ENCODE data around the gene TTLL1.
"Not testable (repeated sequence)": the region's sequence is repeated elsewhere in the genome, so short reads cannot be mapped to it uniquely, and the experiment has no call there.

TTLL1 gene

DNA sequence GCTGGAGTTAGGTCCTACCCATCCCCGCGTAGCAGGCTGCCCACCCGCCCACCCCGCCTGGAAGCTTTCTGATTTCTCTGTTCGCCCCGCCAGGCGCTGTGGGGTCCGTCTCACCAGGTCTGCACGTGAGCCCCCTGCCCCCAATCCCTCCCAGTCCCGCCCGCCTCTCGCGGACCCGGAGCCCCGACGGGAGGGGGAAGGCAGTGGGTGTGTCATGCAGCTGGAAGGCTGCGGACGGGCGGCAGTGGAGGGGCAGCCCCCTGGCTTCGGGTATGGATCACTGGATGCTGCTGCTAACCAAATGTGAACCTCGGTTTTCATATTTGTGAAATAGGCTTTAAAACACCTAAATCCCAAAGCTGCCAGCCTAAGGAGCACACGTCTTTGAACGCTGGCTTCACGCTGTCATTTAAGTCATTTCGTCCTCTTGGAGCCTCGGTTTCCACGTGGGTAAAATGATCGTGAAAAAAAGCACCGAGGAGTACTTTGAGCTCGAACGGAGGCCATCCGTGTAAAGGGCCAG is 20.8 kb upstream of the TTLL1 start:
- DNase-seq: peak; percentile 77

DNA sequence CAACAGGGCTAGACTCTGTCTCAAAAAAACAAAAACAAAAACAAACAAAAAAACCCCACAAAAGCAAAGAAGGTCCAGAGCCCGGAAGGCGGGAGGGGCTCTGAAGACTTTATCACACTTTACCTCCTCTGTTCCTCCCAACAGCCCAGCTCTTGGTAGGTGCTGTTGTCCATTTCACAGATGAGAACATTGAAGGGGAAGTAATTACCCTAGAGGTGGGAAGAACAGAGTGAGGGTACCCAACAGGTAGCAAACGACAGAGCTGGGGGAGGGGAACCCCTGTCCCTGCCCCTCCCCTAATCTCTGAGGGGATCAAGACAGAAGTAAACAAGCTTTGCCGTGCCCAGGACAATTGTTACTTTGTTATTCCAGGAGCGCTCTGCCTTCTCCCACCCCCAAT is 20.3 kb upstream of the TTLL1 start:
- no peak for DNase-seq

DNA sequence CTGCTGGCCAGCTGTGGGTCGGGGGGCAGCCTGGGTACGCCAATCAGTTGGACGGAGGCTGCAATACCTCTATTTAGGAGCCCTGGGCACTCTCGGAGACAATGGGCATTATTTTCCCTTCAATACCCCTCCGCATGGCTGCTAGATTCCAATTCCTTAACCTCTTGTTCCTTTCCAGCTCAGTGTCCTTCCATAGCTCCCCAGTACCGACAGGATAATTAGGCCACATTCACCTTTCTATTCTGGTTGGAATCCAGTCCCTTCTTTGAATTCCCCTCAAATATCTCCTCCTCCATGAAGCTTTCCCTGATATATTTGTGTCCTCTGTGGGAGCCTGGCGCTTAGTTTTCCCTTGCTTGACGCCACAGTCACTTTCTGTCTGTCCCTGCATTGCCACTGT is 17.1 kb upstream of the TTLL1 start:
- DNase-seq: no peak

DNA sequence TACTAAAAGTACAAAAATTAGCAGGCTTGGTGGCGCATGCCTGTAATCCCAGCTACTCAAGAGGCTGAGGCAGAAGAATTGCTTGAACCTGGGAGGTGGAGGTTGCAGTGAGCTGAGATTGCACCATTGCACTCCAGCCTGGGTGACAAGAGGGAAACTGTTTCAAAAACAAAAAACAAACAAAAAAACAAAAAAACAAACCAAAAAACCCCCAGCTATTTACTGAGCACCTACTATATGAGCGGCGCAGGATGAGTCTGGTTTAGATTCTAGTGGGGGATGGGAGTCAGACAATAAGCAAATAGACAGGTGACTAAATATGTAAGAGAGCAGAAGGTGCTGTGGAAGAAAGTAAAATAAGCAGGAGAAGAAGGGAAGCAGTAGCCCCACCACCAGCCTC is 15.8 kb upstream of the TTLL1 start:
- not testable (repeated sequence) for DNase-seq

DNA sequence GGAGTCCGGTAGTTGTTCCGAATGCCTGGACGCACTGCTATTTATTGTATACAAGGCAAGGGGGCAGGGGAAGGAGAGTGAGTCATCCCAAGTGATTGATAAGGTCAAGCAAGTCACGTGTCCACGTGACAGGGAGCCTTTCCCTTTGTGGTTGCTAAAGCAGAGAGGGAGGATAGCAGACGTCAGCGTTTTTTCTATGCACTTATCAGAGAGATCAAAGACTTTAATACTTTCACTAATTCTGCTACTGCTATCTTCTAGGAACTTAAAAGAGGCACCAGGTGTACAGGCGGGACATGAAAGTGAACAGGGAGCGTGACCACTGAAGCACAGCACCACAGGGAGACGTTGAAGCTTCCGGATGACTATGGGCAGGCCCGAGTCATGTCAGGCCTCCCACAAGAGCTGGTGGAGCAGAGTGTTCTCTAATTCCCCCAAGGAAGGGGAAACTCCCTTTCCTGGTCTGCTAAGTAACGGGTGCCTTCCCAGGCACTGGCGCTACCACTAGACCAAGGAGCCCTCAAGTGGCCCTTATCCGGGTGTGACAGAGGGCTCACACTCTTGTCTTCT is 14.9 kb upstream of the TTLL1 start:
- DNase-seq: not testable (repeated sequence)

DNA sequence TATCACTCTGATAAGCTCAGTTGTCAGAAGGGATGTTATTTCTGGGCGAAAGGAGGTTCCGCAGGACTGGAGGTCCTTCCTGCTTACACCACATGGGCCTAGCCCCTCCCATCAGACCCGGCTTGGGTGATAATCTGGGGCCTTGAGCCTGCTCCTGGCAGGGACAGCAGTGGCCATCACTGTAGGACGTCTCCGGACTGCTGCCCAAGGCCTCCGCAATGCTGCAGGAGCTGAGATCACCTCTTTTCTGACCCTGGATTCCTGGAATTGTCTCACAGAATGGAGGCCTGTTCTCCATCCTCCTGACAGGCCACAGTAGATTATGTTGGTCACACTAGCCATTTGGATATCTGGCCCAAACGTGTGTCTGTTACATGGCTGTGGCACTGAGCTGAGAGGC is 12.1 kb upstream of the TTLL1 start:
- no peak for DNase-seq

DNA sequence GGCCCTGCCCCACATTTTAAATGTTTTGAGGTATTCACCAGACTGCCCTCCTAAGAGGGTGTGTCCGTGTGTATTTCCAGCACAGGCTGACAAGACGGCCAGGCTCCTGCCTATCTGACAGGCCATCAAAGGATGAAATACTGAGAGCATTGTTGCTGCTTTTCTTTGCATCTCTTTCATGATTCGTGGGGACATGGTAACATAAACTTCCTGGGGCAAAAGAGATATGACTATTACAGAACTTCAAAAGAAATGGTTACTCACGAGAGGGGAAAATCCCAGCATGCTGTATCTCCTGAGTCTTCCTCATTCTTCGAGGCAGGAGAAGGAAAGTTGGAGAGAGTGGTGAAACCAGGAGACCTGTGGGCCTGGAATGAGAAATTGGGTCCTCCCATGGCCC is 11.0 kb upstream of the TTLL1 start:
- no peak for DNase-seq

DNA sequence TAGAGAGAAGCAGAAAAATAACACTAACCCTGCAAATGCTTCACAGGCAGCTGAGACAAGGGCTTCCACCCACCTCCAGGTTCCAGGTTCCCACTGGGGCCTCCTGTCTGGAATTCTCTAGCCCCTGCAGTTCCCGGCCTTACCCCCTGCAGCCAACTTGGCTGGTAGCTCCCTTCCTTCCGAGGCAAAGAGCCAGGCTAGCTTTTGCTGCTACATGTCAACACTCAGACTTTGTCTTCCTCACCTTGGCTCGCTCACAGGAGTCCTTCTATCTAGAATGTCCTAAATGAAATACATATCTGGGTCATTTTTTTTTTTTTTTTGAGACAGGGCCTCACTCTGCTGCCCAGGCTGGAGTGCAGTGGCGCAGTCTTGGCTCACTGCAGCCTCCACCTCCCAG is 9.9 kb upstream of the TTLL1 start:
- no peak for DNase-seq

DNA sequence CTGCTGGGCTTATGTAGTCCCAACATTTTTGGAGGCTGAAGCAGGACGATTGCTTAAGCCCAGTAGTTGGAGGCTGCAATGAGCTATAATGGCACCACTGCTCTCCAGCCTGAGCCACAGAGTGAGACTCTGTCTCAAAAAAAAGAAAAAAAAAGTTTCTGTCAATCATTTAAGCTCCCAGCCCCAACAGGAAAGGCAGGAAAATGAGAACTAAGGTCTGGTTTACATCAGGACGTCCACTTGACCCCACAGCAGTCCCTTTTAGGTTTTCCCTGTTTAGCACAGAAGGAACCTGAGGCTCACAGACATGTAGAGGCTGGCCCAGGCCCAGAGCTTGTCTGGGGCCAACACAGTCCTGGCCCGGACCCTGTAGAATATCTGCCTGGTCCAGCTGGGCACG is 9.2 kb upstream of the TTLL1 start:
- no peak for DNase-seq

DNA sequence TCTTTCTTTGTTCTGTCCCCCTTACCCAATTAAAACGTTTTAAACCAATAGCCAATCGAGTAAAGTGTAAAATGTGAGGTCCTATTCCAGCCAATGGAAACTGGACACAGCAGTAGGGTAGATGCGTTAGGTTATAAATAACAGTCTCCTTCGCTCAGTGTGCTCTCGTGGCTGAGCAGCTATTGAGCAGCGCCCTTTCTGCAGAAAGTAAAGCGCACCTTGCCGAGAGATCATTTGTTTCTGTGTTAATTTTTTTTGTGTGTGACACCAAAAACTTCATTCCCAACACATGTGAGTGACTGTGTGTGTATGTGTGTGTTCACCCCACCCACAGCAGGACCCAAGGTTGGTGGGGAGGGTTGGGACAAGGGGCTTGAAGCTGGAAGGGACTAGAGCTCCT is 7.2 kb upstream of the TTLL1 start:
- no peak for DNase-seq

DNA sequence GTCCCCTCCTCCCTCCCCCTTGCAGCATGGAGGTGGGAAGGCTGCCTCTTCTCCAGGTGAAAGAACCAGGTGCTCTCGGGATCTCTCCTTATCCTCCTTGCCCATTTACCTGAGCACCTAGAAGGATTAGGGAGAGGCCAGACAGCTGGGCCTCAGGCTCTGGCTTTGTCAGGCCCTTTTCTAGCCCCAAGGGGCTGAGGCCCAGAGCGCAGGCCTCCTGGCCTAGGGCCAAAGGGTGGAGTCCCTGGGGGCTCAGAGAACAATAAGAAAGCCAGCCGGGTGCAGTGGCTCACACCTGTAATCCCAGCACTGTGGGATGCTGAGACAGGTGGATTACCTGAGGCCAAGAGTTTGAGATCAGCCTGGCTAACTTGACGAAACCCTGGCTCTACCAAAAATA is 5.4 kb upstream of the TTLL1 start:
- DNase-seq: no peak

DNA sequence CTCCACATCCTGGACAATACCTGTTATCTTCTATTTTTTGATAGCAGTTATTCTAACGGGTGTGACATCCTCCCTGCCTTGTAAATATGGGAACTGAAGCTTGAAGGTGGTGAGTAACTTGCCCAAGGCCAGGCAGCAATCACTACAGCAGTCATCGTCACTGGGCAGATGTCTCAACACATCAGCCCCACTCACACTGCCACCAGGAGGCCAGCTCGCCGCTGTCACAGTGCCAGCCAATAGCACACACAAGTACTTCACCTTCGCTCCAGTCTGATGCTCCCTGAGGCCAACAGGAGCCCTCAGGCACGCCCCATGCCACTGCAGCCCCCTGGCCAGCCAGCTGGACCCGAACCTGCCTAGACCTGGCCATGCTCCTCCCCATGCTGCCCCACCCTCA is 4.9 kb upstream of the TTLL1 start:
- no peak for DNase-seq

DNA sequence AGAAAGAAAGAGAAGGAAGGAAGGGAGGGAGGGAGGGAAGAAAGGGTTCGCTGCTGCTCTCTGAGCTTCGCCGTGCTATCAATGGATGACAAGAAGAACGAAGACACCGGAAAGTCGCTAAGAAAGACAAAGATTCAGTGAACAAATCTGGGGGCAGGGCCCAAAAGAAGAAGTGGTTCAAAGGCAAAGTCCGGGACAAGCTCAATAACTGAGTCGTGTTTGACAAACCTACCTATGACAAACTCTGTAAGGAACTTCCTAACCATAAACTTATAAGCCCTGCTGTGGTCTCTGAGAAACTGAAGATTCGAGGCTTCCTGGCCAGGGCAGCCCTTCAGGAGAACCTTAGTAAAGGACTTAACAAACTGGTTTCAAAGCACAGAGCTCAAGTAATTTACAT is 2.9 kb upstream of the TTLL1 start:
- no peak for DNase-seq

DNA sequence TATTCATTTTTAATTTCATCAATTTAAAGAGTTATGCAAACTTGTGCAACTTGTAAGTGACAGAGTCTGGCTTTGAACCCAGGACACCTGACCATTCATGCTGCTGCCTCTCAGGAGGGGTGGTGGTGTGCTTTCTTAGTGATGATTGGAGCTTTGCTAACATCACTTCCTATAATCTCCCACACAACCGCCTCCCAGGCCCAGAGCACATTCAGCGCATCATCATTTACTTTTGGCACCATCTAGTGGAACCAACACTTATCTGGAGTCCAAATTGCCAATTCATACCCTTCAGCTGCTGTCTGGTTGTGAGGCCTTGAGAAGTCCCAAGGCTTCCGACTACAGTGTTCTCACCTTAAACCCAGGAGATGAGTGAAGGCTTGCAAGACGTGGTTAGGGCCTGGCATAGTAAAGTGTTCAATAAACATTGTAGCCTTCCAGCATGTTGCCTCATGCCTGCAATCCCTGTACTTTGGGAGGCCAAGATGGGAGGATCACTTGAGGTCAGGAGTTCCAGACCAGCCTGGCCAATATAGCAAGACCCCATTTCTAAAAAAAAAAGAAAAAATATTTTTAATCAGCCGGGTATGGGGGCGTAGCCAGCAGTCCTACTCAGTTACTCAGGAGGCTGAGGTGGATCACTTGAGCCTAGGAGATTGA is 1.1 kb upstream of the TTLL1 start:
- peak; percentile 57 for DNase-seq

DNA sequence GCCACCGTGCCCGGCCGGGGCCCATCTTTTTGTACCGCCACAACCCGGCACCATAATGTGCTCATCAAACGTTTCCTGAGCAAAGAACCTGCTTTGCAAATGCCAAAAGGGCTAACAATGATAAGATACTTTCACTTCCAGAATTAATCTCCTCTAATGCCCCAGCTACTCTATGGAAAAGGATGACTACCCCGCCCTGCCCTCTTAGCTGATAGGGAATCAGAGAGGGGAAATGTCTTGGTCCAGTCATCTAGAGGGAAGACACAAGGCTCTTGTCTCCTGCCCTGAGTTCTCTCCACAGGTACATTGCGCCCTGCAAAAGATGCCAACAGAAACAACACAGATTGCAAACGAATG is 586 bp downstream of the TTLL1 start:
- no peak for DNase-seq

DNA sequence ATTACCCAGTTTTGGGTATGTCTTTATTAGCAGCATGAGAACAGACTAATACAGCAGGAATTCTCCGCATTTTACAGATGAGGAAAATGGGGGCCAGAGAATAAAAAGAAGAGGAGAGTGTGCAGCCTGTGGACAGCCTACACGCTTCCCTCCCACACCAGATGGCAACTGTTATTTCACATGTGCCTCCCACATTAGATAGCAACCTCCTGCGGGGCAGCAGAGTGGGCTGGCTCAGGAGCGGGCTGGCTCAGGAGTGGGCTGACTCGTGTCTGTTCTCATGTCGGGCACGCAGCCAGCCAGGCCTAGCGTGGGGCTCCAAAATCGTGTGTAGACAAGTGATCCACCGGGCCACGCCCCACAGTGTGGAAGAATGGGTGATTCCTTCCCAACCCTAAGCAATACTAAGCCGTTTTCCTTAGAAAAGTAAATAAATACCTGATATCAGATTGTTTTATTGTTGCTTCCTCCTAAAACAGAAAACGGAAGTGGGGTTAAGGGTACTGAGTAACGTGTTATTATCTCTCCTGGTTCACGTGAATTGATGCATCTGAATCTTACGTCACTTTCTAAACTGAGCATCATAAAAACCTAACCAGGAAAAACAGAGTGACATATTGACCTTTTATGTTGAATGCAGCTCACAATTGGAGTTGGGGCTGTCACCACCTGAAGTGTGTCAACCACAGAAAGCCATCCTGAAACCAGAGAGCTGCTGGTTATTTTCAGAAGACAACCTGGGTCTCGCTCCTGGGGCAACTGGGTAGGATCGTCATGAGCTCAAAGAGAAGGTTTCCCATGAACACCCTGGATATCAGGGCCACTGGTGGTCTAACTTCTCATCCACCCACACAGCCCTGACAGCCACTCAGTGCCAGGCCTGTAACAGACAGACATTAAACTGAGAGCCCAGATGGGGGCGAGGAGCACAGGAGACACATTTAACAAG is 3.3 kb downstream of the TTLL1 start:
- no peak for DNase-seq

DNA sequence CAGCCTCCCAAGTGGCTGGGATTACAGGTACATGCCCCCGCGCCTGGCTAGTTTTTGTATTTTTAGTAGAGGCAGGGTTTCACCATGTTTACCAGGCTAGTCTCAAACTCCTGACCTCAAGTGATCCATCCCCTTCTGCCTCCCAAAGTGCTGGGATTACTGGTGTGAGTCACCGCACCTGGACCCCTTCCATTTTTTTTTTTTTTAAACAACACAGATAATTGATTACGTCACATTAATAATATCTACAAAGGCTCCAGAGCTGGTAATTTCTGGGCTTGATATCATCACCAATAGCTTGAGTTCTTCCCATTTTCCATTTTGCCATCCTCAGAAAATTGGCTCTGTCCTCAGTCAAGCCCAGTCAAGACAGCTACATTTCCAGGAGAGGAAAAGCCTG is 7.2 kb downstream of the TTLL1 start:
- no peak for DNase-seq

DNA sequence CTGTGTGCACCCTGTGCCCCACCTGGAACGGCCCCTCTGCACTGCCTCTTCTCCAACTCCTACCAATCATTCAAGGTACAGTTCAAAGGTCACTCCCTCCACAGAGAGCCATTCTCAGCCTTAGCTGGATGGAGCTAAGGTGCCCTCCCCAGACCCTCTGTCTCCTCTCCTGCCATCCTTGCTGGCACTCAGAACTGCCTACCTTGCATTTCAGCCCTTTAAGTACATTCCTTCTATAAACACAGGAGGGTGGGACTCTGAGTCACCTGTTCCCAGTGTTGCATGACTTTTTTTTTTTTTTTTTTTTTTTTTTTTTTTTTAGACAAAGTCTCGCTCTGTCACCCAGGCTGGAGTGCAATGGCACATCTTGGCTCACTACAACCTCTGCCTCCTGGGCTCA is 8.6 kb downstream of the TTLL1 start:
- no peak for DNase-seq

DNA sequence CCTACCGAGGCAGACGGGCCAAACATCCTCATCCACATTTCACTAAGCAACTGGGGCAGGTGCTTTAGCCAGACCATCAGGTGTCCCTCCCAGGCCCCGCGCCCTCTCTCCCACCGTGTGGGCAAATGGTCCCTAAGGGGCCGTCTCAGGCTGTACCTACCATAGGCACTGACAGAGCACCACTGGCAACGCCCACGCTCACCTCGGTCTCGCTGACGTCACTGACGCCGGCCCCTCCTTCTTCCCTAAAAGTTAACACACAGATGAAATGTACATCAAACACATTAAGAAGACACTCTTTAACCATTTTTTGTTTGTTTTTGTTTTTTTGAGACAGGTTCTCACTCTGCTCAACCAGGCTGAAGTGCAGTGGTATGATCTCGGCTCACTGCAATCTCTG is 9.4 kb downstream of the TTLL1 start:
- DNase-seq: no peak

DNA sequence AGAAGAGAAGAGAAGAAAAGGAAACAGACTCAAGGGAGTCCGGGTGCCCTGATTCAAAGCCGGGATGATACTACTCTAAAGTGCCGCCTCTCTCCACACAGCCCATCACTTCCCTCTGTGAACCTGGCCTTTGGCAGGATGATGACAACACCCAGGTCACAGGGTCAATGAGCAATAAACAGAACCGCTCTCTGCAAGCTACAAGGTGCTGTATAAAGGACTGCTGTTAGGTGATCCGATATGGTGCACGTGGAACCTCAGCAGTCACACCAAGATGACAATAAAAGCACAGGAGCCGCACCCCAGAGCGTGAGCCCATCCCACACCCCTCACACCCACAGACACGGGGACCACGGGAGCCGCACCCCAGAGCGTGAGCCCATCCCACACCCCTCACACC is 10.7 kb downstream of the TTLL1 start:
- DNase-seq: no peak

DNA sequence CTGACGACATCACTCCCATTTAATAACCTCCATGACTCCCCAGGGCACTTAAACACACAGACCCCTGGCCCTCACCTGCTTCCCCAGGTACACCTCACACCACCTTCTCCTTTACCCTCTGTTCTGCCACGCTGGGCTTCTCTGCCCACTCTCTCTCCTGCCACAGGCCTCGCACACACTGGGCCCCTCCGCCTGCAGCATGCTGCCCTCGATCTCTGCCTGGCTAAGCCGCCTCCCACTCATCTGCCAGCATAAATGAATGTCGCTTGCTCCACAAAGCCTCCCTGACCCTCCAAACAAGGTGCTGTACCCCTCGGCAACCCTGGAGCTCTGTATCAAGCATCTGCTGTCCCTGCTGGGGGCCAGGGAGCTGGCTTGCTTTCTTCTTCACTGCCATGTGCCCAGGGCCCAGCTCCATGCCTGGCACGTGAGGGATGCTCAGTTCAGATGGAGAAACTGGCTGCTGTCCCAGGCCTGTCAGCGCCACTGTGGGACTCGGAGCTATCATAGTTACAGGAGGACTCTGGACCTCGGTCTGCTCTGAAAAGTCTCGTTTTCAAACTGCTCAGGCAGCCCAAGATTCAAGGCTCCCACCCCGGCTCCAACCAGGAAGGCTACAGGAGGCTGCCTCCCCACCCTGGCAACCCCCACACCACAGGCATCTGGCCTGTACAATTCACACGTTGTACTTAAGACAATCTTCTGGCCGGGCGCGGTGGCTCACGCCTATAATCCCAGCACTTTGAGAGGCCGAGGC is 11.9 kb downstream of the TTLL1 start:
- peak; percentile 19 for DNase-seq

DNA sequence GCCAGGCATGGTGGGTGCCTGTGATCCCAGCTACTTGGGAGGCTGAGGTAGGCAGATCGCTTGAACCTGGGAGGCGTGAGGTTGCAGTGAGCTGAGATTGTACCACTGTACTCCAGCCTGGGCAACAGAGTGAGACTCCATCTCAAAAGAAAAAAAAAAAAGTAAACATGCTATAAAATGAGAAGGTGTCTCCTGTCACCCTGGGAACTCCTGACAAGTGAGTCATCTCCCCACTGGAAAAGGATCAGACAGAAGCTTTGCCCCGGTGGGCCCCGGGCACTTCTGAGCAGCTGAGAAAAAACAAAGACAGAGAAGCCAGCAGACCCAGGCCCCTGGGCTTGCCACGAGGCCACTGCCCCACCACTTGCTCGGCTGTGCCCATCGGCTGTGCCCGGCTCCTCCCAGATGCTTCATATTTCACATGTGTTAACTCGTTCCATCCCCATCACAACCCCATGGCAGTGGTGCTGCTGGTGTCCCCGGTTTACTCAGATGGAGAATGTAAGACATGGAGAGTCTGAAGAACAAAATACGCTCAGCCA is 22.3 kb downstream of the TTLL1 start:
- DNase-seq: no peak

DNA sequence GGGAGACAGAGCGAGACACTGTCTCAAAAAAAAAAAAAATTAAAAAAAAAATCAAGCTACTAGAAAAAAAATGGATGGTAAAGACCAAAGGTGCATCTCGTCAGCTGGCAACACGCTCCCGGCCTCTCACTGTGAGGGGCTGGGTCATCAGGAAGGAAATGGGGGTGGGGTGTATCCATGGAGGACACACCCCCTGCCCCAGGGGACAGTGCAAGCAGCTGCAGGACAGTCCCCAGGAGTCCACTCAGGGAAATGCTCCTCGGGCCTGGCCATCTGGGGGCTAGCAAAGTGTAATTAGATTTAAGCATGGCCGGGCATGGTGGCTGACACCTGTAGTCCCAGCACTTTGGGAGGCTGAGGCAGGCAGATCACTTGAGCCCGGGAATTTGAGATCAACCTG is 23.1 kb downstream of the TTLL1 start:
- DNase-seq: no peak
